Activated CD8-positive, alpha-beta T cell treated with anti-CD3 and anti-CD28 coated beads for 36 hours (primary cell): ENCODE measurements around the gene TAF3. TPM values are rescaled to one million over a fixed set of nuclear protein-coding genes. Genes with fewer than 3 reads are reported as not detected.

Experiments used
- ATAC-seq: fragments of 200-7000 bp; cut with Tn5 transposase; one replicate; pipeline ENCODE4 v1.10.0; 2021; ENCODE audit warnings: mild to moderate bottlenecking, moderate library complexity
- CTCF ChIA-PET: fragments of 350-600 bp; sonication (Branson Sonifier 250); formaldehyde crosslinking; loops from one replicate; lab custom pipeline; 2021; ENCODE audit warnings: antibody characterized with exemption; lab: Charles Lee
- POLR2A ChIA-PET: fragments of 350-600 bp; sonication (Branson Sonifier 250); formaldehyde crosslinking; loops from one replicate; lab custom pipeline; 2021; ENCODE audit warnings: antibody characterized with exemption; lab: Charles Lee
- DNase-seq: peaks from one replicate; pipeline ENCODE4 v3.0.0-alpha.2; 2020
- H3K27ac Mint-ChIP-seq: one replicate; pipeline ENCODE4 v1.8.0; 2021; ENCODE audit warnings: mild to moderate bottlenecking, mixed read lengths
- H3K27me3 Mint-ChIP-seq: one replicate; pipeline ENCODE4 v1.8.0; 2021; ENCODE audit warnings: mixed read lengths
- H3K36me3 Mint-ChIP-seq: one replicate; pipeline ENCODE4 v1.8.0; 2021; ENCODE audit warnings: low read depth, mixed read lengths
- H3K4me1 Mint-ChIP-seq: one replicate; pipeline ENCODE4 v1.8.0; 2021; ENCODE audit warnings: low read depth, mixed read lengths
- H3K4me3 Mint-ChIP-seq: one replicate; pipeline ENCODE4 v1.8.0; 2021; ENCODE audit warnings: mild to moderate bottlenecking, moderate library complexity, mixed read lengths
- H3K9me3 Mint-ChIP-seq: one replicate; pipeline ENCODE4 v1.8.0; 2021; ENCODE audit warnings: mixed read lengths
- intact Hi-C: fragments of 100-400 bp; cut with micrococcal nuclease; formaldehyde crosslinking; loops from one replicate; pipeline ENCODE4 v1.10.0; 2022
- total RNA-seq, 2 experiments: library from RNA; stranded (reverse); gene quantifications; one replicate each; pipeline ENCODE4 v1.2.3, GENCODE V29; 2021
- TF ChIP-seq, protein P1 (sequence below): fragments of 200-600 bp; IDR thresholded peaks from one replicate; pipeline ENCODE4 v1.8.0; 2022; ENCODE audit warnings: antibody characterized with exemption, mild to moderate bottlenecking

Gene TAF3
- total RNA-seq, 2 experiments from 2014 or later: 12.5 to 12.7 TPM

DNA sequence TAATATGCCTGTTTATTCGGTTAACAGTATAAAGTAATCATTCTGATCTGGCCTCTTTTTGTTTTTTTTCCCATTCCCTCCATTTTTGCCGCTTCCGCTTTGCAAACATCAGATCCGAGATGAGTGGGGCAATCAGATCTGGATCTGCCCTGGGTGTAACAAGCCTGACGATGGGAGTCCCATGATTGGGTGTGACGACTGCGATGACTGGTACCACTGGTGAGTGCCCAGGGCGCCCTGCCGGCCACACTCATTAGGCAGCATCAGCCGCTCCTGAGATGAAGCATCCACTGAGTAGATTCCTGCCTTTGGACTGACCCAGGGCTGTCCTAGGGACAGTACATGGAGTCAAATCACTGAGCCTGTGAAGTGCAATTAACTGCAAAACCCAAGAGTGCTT is 195.3 kb downstream of the TAF3 start:
- Mint-ChIP-seq H3K9me3 (no peaks in the 10 kb centered on the region), H3K36me3 (peaks cover 11% of the 10 kb centered on the region), H3K4me3 (no peak overlapping the region), H3K4me1 (no peaks in the 10 kb centered on the region), H3K27ac (no peak overlapping the region), H3K27me3 (no peaks in the 10 kb centered on the region)
- intact Hi-C loops: no loop called here
- DNase-seq (no peak), ATAC-seq (no peak)
- CTCF ChIA-PET: interaction anchor here (0.9 kb wide), 1 partner anchor 12 kb away, joined by 3 read pairs; no protein-coding TSS in a partner anchor
- POLR2A ChIA-PET: no interaction called here
- TF ChIP-seq, protein P1, sequence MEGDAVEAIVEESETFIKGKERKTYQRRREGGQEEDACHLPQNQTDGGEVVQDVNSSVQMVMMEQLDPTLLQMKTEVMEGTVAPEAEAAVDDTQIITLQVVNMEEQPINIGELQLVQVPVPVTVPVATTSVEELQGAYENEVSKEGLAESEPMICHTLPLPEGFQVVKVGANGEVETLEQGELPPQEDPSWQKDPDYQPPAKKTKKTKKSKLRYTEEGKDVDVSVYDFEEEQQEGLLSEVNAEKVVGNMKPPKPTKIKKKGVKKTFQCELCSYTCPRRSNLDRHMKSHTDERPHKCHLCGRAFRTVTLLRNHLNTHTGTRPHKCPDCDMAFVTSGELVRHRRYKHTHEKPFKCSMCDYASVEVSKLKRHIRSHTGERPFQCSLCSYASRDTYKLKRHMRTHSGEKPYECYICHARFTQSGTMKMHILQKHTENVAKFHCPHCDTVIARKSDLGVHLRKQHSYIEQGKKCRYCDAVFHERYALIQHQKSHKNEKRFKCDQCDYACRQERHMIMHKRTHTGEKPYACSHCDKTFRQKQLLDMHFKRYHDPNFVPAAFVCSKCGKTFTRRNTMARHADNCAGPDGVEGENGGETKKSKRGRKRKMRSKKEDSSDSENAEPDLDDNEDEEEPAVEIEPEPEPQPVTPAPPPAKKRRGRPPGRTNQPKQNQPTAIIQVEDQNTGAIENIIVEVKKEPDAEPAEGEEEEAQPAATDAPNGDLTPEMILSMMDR: no peak

DNA sequence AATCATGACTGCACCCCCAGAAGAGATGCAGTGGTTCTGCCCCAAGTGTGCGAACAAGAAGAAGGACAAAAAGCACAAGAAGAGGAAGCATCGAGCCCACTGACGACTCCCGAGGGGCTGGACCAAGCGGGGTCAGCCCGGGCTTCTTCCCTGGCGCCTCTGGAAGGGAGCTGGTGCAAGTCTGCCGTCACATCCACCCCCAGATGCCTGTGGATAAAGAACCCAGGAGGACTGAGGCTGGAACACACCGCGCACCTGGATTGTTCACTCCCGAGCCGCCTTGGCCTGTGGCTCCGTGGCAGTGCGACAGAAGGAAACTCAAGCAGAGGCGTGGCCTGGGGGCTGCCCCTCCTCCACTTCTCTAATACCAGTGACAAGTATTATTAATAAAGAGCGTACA is 196.3 kb downstream of the TAF3 start:
- POLR2A ChIA-PET: no interaction called here
- intact Hi-C loops: no loop called here
- DNase-seq (no peak), ATAC-seq (no peak)
- H3K27ac Mint-ChIP-seq: no peak overlapping the region
- H3K4me3 Mint-ChIP-seq: no peak overlapping the region
- no peaks in the 10 kb centered on the region for H3K27me3 Mint-ChIP-seq
- H3K36me3 Mint-ChIP-seq: peaks cover 11% of the 10 kb centered on the region
- H3K4me1 Mint-ChIP-seq: no peaks in the 10 kb centered on the region
- CTCF ChIA-PET: interaction anchor here (0.9 kb wide), 1 partner anchor 13 kb away, joined by 3 read pairs; no protein-coding TSS in a partner anchor
- TF ChIP-seq, protein P1: no peak
- H3K9me3 Mint-ChIP-seq: no peaks in the 10 kb centered on the region

DNA sequence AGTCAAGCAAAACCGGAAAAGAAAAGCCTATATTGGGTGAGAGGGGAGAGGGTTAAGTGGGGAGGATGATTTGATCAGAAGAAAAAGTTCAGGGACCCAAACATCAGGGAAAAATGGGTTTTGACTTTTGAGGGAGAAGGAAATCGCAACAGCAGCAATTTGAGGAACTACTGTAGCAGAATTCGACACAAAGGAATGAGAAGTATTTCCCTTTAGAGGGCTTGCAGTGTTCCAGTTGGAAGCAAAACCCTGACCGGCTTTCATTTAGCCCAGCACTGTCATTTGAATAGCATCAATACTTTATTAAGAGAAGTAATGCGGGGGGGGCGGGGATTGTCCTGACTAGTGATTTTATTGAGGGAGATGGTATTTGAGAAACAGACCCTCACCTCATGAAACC is 199.0 kb downstream of the TAF3 start:
- DNase-seq: no peak
- ChIA-PET POLR2A (no interaction called here), CTCF (no interaction called here)
- ATAC-seq: no peak
- Mint-ChIP-seq H3K9me3 (no peaks in the 10 kb centered on the region), H3K27me3 (no peaks in the 10 kb centered on the region), H3K4me3 (no peak overlapping the region), H3K4me1 (no peaks in the 10 kb centered on the region), H3K36me3 (peaks cover 7% of the 10 kb centered on the region), H3K27ac (no peak overlapping the region)
- TF ChIP-seq, protein P1: no peak
- intact Hi-C loops: no loop called here

DNA sequence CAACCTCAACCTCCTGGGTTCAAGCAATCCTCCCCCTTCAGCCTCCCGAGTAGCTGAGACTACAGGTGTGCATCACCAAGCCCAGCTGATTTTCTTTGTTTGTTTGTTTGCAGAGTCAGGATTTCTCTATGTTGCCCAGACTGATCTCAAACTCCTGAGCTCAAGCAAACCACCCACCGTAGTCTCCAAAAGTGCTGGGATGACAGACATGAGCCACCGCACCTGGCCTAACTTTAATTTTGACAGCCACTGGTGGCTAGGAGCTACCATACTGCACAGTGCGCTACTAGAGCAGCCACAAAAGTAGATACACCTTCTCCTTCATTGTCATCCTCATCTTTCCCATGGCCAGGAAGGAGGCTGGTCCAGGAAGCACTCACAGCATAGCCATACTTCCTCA is 205.0 kb downstream of the TAF3 start:
- DNase-seq: no peak
- intact Hi-C loops: no loop called here
- Mint-ChIP-seq H3K27ac (no peak overlapping the region), H3K36me3 (no peaks in the 10 kb centered on the region), H3K4me3 (no peak overlapping the region), H3K9me3 (no peaks in the 10 kb centered on the region), H3K4me1 (peaks cover 5% of the 10 kb centered on the region), H3K27me3 (peaks cover 17% of the 10 kb centered on the region)
- no peak for ATAC-seq
- TF ChIP-seq, protein P1: no peak
- CTCF ChIA-PET: no interaction called here
- POLR2A ChIA-PET: no interaction called here

DNA sequence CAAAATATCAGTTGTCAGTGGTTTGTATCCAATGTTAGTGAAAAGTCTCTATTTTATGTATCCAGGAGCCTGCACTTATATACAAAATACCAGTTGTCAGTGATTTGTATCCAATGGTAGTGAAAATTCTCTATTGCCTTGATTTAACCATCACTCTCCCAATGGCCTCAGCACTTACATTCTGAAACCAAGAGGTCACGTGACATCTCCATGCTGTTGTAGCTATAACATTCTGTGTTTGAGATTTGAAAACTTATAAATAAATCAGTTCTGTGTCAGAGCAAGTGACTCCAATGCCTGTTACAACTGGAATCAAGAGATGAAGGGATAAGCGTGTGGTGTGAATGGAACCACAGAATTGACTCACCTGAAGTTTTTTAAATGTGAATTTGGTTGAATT is 205.5 kb downstream of the TAF3 start:
- POLR2A ChIA-PET: no interaction called here
- TF ChIP-seq, protein P1: no peak

More for the DNA sequence above, 205.5 kb downstream of the TAF3 start:
- Mint-ChIP-seq H3K36me3 (no peaks in the 10 kb centered on the region), H3K4me3 (no peak overlapping the region), H3K9me3 (no peaks in the 10 kb centered on the region), H3K27me3 (peaks cover 19% of the 10 kb centered on the region), H3K27ac (no peak overlapping the region), H3K4me1 (peaks cover 5% of the 10 kb centered on the region)
- CTCF ChIA-PET: no interaction called here
- no peak for ATAC-seq
- intact Hi-C loops: no loop called here
- DNase-seq: no peak
